Suprapubic skin (tissue), 3 donors: ENCODE results near the gene MYADM.

Experiments
- POLR2A ChIP-seq, 2 donors: fragments of 450-650 bp; IDR thresholded peaks; one replicate each; pipeline ENCODE4 v1.6.1; 2017; ENCODE audit warnings: antibody characterized with exemption in 2 of 2, mild to moderate bottlenecking in 2 of 2, moderate library complexity in 2 of 2
- TF ChIP-seq, protein P1 (sequence below), 2 donors: fragments of 200-600 bp in 1 of 2; fragments of 450-650 bp in 1 of 2; sonication (generic) in 1 of 2; IDR thresholded peaks; one replicate each; pipeline ENCODE4 v1.5.1; 2016 to 2019; ENCODE audit warnings: antibody characterized with exemption in 2 of 2, mild to moderate bottlenecking in 1 of 2, moderate library complexity in 1 of 2

GRCh38 chr19:53872762-53873161 lies 5.1 kb downstream of the MYADM start:
- no peak for TF ChIP-seq POLR2A (IDR thresholded peaks at IDR 0.05)
- TF ChIP-seq, protein P1, sequence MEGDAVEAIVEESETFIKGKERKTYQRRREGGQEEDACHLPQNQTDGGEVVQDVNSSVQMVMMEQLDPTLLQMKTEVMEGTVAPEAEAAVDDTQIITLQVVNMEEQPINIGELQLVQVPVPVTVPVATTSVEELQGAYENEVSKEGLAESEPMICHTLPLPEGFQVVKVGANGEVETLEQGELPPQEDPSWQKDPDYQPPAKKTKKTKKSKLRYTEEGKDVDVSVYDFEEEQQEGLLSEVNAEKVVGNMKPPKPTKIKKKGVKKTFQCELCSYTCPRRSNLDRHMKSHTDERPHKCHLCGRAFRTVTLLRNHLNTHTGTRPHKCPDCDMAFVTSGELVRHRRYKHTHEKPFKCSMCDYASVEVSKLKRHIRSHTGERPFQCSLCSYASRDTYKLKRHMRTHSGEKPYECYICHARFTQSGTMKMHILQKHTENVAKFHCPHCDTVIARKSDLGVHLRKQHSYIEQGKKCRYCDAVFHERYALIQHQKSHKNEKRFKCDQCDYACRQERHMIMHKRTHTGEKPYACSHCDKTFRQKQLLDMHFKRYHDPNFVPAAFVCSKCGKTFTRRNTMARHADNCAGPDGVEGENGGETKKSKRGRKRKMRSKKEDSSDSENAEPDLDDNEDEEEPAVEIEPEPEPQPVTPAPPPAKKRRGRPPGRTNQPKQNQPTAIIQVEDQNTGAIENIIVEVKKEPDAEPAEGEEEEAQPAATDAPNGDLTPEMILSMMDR (IDR thresholded peaks at IDR 0.05): no peak
